HG03469 (cell line): Measurements from ENCODE around the gene IRF2BP2.

Experiments used
- ATAC-seq: cut with Tn5 transposase; IDR thresholded peaks from one replicate; pipeline ENCODE4 v1.9.1; 2021; ENCODE audit warnings: mild to moderate bottlenecking, moderate library complexity, moderate number of reproducible peaks; ENCODE audit not compliant: unreplicated experiment

The IRF2BP2 gene

GRCh38 chr1:234585330-234586055 is 24.5 kb downstream of the IRF2BP2 start:
- ATAC-seq: no peak

DNA sequence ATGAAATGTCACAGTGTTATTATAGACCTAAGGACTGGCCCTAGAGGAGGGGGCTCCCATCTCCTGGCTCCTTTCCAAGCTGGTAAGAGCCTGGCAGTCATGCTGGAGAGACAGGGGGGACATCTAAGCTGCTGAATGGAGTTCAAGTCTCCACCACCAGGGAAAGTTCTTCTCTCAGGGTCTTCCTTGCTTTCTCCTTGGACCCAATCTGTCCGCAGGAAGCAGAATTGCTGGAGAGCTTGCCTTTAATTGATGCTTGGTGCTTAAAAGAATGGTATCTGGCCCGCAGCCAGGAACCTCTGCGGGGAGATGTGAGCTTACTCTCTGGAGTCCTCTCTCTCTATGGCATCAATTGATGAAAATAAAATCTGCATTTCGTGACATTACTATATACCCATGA is 25.1 kb downstream of the IRF2BP2 start:
- no peak for ATAC-seq

GRCh38 chr1:234584420-234584805 is 25.6 kb downstream of the IRF2BP2 start:
- no peak for ATAC-seq

DNA sequence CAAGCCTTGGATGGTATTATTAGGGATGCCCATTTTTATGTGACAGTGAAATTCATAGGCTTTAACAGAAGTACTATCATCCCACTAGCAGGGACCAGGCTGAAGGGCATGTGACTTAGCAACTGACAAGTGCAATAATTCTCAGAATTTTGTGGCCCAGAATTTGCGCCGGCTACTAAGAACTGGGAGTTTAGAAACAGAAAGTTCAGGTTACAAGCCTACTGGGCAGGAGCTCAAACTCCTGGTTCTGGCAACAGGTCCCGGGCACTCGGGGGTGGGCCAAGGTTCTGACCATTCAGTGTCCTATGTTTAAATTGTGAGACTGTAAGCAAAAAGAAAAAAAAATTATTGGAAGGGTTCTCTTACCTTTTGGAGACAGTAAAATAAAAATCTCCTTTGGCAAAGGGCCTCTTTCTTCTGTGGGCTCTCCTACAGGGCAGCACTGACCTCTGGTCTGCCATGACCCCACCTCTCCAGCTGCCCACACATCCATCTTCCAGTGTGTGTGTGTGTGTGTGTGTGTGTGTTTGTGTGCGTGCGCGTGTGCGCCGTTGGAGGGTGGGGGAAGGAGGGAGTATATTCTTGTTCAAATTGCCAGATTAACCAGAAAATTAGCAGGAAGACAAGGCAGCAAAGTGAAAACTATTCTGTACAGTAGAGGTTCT is 26.1 kb downstream of the IRF2BP2 start:
- no peak for ATAC-seq

DNA sequence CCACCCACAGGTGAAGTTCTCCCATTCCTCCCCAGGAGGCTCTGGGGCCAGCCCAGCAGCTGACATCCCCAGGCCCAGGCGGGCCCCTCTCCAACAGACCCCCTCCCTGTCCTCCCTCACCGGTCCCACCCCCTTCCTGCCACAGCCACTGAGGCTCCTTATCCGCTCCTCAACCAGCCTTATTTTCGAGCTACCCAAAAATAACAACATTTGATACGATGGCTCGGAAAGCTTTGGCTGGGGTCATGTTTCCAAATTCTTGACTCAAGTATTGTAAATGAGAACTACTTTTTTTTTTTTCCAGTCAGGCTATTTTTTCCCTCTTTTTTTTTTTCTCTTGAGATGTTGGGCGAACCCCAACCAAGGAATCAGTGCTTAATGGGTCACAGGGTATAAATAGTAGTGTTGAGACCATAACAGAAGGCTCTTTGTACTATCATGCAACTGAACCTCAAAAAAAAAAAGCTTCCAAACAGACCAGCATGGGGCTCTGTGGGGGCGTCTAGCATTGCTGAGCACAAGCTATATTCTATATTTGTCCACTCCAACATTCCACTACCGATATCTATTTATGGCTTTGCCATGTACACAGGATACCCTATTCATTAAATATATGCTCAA is 27.2 kb downstream of the IRF2BP2 start:
- no peak for ATAC-seq

GRCh38 chr1:234582186-234582585 is 27.8 kb downstream of the IRF2BP2 start:
- ATAC-seq: no peak

GRCh38 chr1:234581063-234581714 is 28.8 kb downstream of the IRF2BP2 start:
- no peak for ATAC-seq

GRCh38 chr1:234579967-234580366 is 30.0 kb downstream of the IRF2BP2 start:
- no peak for ATAC-seq

DNA sequence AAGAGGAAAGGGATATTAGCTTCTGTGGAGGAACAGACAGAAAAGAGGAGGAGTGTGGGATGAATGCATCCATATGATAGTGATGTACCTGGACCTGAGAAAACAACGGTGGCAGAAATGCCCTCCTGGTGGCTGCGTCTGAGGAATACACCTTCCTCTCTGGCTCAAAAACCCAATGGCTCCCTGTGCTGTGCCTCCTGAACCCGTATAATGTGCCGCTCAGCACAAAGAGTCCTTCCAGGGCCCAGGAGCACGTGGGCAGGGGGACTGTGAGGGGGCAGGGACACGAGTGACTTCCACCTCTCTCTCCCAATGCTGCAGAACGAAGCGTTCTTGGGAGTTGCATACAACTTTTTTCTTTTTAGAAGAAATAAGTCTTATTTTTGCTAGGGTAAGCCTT is 31.2 kb downstream of the IRF2BP2 start:
- no peak for ATAC-seq

DNA sequence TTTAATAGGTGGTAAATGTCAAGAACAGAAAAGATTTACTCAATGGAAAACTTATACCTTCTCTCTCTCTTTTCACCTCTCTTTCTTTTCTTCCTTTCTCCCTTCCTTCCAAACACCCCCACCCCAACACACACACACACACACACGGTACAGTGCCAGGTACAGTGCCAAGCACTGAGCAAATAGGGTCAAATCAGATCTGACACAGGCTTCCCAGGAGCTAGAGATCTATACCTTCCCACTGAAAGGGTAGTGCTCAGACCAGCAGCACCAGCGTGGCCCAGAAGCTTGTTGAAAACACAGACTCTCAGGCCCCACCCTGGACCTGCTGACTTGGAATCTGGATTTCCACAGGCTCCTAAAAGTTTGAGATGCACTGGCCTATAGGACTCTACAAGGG is 31.9 kb downstream of the IRF2BP2 start:
- no peak for ATAC-seq

- ATAC-seq: no peak
Measured at GRCh38 chr1:234573711-234574299, 36.2 kb downstream of the IRF2BP2 start.

GRCh38 chr1:234572966-234573365 is 37.0 kb downstream of the IRF2BP2 start:
- no peak for ATAC-seq

- no peak for ATAC-seq
Measured at GRCh38 chr1:234571702-234572101, 38.3 kb downstream of the IRF2BP2 start.

DNA sequence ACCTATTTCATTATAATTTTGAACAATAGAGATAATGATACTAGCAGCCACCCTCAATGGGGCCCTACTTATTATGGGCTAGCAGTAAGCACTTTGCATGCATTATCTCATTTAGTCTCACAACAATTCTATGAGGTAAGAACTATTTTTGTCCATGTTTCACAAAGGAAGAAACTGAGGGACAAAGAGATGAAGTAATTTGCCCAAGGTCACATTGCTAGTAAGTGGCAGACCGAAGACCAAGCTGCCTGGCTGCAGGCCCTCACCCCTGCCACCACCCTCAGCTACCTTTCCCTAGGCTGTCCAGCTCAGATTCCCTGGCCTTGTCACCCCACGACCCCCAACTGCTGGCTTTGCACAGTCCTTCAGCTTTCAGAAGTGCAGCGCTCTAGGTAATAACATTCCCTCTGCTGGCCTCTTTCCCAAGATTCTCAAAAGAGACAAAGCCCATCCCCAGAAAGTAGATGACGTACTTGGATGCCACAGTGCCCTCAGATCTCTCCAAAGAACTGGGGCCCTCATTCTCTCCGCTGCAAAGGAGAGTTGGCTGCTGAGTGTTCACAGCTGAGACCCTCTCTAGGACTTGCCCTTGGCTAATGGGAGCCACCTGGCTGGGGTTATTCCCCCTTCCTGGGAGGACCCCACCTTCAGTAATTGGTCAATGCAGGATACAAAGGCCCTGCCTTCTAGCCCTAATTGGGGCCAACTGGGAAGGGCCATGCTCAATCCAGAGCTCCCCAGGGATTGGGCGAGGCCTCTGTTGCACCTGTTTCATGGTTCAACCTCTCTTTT is 39.5 kb downstream of the IRF2BP2 start:
- ATAC-seq: no peak

DNA sequence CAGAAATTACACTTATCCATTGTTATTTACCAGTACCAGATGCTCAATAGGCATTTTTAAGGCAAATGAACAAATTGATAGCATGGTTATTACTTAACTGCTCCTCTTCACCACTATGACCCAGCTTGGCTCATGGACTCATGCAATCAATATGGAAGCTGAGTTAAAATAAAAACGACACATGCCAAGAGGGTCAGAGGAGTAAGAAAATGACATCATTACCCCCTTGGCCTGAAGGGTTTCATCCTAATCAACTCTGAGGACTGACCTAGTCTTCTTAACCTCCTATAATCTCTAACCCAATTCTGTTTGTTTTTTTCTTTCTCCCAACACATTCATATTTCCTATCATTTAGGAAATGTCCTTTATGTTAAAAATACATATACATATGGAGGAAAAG is 41.6 kb downstream of the IRF2BP2 start:
- ATAC-seq: no peak

DNA sequence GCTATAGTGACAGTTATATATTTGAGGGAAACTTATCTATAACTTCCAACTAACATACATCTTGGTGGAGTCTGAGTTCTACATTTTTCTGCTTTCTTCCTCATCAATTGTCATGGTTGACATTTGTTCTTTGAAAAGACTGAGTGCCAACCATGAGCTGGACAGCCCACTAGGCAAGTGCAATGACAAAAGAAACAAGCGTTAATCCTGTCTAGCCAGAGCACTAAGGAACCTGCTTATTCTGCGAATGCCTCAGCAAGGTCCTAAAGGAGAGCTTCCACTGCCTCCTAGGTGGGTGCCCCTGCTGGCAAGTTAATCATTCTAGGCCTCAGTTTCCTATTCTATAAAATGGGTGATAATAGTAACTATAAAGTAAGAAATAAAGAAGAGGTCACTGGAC is 44.8 kb downstream of the IRF2BP2 start:
- no peak for ATAC-seq

GRCh38 chr1:234564035-234565029 is 45.6 kb downstream of the IRF2BP2 start:
- no peak for ATAC-seq

- ATAC-seq: no peak
Measured at GRCh38 chr1:234562334-234562733, 47.6 kb downstream of the IRF2BP2 start.

- no peak for ATAC-seq
Measured at GRCh38 chr1:234561319-234561718, 48.7 kb downstream of the IRF2BP2 start.
